GM21447 (cell line): ENCODE results near the gene BAIAP3.

Experiments
- ATAC-seq: cut with Tn5 transposase; IDR thresholded peaks from one replicate; pipeline ENCODE4 v1.9.1; 2021; ENCODE audit not compliant: unreplicated experiment

Gene BAIAP3

DNA sequence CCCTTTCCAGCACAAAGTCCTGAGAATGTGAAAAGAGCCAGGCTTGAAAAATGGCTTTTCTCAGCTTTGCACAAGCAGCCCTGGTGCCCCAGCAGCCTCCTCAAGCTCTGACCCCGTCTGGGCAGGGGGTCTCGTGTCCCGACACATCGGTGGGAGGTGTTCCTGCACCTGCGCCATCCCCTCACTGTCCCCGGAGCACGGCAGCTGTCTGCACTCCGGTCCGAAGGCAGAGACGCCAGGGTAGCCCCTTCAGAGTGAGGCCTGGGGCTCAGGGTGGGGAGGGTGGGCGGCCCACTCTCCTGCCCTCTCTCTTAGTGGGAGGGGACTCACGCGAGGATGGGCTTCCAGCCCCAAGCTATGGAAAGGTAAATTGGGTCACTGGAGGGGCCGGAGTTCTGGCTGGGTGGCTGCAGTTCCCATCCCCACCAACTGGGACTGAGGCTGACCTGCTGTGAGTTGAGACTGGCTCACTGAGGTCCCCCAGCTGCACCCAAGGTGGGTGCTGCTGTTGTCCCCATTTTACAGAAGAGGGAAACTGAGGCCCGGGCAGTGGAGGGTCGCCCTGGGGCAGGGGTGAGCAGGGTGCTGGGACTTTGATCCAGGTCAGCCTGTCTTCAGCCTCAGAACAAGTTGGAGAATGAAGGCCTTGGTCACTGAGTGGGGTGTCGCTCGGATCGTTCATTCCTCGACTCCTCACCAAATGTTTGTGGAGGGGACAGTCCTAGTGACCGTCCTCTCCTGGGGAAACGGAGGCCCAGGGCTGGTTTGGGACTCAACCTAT, 2.3 kb upstream of the BAIAP3 start:
- ATAC-seq = no peak

DNA sequence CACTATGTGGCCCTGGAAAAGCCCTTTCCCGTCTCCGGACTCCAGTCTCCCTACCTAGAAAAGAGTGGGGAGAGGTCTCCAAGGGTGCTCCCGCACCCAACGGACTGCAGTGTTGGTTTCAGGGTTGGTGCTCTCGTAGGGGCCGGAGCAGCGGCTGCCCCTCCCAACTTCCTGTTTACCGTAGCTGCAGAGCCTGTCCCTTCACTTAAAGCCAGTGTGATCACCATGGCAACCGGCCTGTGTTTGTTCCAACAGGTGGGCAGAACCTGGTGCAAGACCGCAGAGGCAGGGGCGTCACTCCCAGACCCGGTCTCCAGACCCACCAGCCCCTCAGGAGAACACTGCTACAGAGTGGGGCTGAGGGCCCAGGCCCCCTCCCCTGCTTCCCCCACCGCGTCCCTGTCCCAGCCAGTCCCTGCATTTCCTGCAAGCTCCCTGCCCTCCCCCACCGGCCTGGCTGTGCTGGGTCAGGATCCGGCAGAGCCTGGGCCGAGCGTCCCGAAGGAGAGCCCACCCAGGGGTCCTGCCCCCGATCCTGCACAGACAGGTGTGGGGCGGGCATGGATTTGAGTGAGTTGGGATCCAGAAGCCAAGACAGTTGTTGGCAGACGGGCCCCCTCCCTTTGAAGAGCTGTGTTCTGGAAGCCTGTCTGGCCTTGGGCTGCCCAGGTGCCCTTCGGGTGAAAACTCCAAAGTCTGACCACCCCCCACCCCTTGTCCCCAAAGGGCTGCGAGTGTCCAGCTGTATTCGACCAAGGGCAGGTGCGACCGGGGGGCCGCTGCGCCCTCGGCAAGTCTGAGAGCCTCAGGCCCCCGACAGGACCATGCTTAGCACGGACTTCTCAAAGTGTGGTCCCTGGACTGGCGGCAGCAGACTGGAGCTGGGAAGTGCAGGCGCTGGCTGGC, 1.5 kb upstream of the BAIAP3 start:
- peak; percentile 69 for ATAC-seq

DNA sequence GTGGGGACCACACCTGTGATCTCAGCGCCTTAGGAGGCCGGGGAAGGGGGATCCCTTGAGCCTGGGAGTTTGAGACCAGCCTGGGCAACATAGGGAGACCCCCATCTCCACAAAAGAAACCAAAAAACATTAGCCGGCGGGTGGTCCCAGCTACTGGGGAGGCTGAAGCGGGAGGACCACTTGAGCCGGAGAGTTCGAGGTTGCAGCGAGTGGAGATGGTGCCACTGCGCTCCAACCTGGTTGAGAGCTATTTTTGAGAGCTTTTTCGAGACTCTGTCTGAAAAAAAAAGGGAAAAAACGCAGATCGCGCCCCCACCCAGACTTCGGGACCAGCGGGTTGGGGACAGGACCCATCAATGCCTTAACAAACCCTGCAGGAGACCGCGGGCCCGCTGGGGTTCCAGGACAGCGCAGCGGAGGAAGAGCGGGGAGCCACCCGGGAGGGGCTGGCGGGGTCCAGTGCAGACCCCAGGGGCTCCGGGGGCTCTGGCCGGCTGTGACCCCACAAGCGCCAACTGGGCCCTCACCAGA, 762 bp upstream of the BAIAP3 start:
- ATAC-seq = no peak

- no peak for ATAC-seq
These were observed 632 bp downstream of the BAIAP3 start for GRCh38 chr16:1333854-1334700.

- ATAC-seq = no peak
These were observed 1.3 kb downstream of the BAIAP3 start for GRCh38 chr16:1334739-1335138.

GRCh38 chr16:1335211-1335971, 1.9 kb downstream of the BAIAP3 start:
- no peak for ATAC-seq

- no peak for ATAC-seq
These were observed 2.6 kb downstream of the BAIAP3 start for GRCh38 chr16:1335996-1336395.

DNA sequence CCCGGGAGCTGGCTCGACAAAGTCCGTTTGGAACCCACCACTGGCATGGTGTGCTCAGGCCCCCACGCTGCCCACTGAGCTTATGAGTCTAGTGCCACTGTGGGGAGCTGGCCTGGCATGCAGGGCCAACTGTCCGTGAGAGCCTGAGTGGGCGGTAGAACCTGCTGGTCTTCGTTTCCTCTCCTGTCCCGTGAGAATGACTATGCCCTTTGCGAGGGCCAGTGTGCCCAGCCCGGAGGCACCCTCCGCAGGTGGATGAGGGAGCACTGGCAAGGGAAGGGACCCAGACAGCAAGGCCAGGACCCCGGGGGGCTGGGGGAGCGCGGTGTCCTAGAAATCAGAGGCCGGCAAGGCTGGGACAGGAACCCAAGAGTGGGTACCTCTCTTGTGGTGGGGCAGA, 3.2 kb downstream of the BAIAP3 start:
- no peak for ATAC-seq

GRCh38 chr16:1337486-1337885, 4.0 kb downstream of the BAIAP3 start:
- no peak for ATAC-seq

- no peak for ATAC-seq
These were observed 4.8 kb downstream of the BAIAP3 start for GRCh38 chr16:1338119-1338730.

DNA sequence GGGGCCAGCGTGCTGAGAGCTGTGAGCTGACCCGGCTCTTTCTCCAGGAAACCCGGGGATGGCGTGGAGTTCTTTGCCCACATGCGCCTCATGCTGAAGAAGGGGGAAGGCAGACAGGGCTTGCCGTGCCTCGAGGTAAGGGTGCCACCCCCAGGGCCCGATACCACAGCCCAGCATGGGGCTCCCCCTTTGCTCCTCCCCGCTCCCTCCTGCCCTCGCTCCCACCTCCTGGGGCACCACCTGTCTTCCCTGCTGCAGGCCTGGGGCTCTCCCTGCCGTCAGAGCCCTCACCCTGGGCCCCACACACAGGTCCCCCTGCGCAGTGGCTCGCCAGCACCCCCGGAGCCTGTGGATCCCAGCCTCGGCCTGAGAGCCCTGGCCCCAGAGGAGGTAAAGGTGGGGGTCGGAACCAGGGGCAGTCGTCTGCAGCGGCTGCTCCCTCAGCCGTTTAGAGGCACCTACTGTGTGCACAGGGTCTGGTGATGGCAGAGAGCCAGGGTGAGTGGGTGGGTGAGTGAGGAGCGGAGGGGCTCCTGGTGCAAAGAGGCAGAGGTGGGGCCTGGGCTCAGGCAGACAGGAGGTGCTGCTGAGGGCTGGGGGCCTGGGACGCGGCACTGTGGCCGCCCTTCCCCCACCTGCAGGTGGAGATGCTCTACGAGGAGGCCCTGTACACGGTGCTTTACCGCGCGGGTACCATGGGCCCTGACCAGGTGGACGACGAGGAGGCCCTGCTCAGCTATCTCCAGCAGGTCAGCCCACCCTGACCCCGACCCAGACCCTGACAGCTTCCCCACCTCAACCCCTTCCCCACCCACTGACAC, 5.6 kb downstream of the BAIAP3 start:
- ATAC-seq = no peak

GRCh38 chr16:1340730-1341494, 7.5 kb downstream of the BAIAP3 start:
- no peak for ATAC-seq

- no peak for ATAC-seq
These were observed 8.3 kb downstream of the BAIAP3 start for GRCh38 chr16:1341495-1342420.

- ATAC-seq = peak; percentile 88
These were observed 9.3 kb downstream of the BAIAP3 start for GRCh38 chr16:1342526-1343427.

DNA sequence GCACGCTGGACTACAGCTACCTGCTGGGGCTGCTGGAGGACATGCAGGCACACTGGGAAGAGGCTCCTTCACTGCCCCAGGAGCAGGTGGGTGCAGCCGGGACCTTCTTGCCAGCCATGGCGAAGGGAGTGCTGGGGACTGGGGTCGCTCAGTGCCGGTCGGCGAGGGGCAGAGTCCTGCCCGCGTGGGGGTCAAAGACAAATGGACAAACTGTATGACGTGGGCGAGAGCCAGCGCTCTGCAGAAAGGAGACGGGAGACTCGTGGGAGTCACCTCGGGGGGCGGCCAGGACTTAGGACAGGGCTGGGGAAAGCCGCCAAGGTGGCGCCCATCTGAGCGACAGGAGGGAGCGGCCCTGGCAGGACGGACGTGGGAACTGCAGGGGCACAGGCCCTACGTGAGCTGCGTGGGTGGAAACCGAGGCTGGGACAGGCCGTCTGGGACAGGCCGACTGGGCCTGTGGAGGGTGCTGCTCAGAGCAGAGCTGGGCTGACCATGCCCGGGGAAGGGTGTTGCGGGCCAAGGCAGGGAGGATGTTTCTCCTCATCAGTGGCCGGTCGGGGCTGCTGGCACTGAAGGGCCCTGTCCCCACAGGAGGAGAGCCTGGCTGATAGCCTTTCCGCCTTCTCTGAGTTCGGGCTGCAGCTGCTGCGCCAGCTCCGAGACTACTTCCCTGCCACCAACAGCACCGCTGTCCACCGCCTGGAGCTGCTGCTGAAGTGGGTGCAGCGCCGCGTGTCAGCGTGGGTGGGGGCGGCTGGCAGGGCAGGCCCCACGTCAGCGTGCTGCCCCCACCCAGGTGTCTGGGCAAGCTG, 10.2 kb downstream of the BAIAP3 start:
- no peak for ATAC-seq
